HG03196 (cell line): Measurements from ENCODE around the gene GCN1.
"Not testable (repeated sequence)": the region's sequence is repeated elsewhere in the genome, so short reads cannot be mapped to it uniquely, and the experiment has no call there.

Source experiments
- ATAC-seq: cut with Tn5 transposase; IDR thresholded peaks from one replicate; pipeline ENCODE4 v1.9.1; 2021; ENCODE audit not compliant: unreplicated experiment

GCN1 gene

GRCh38 chr12:120215766-120216735, 21.5 kb upstream of the GCN1 start:
- ATAC-seq, result no peak

- no peak for ATAC-seq
These were observed 20.8 kb upstream of the GCN1 start for GRCh38 chr12:120215357-120215735.

- ATAC-seq, result no peak
These were observed 20.3 kb upstream of the GCN1 start for GRCh38 chr12:120214626-120215356.

DNA sequence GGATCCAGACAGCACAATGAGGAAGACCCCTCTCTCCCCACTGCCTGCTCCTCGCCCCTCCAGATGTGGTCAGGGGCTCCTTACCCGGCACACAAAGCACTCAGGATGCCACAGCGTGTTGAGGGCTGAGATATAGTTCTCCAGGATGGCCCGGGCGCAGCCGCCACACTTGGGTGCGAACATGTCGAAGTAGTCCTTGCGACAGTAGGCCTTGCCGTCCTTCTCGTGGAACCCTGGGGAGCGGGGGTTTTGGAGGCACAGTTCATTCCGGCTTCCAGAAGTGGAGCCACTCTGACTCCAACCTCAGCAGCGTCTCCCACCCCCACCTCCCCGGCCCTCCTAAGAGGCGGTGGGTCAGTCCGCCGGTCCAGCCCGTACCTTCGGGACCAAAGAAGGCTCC, 19.2 kb upstream of the GCN1 start:
- no peak for ATAC-seq

DNA sequence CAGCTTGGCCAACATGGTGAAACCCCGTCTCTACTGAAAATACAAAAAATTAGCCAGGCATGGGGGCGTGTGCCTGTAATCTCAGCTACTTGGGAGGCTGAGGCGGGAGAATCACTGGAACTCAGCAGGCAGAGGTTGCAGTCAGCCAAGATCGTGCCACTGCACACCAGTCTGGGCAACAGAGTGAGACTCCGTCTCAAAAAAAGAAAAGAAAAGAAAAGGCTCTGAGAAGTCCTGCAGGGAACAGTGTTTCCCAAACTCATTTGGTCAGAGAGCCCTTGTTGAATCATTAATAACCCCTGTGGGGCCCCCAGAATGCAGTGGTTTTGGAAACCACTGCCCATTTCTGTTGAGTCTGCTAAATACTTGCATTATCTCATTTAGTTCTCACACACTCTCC, 18.7 kb upstream of the GCN1 start:
- ATAC-seq, result not testable (repeated sequence)

GRCh38 chr12:120212301-120212700, 17.8 kb upstream of the GCN1 start:
- ATAC-seq, result no peak

GRCh38 chr12:120211904-120212283, 17.4 kb upstream of the GCN1 start:
- no peak for ATAC-seq

DNA sequence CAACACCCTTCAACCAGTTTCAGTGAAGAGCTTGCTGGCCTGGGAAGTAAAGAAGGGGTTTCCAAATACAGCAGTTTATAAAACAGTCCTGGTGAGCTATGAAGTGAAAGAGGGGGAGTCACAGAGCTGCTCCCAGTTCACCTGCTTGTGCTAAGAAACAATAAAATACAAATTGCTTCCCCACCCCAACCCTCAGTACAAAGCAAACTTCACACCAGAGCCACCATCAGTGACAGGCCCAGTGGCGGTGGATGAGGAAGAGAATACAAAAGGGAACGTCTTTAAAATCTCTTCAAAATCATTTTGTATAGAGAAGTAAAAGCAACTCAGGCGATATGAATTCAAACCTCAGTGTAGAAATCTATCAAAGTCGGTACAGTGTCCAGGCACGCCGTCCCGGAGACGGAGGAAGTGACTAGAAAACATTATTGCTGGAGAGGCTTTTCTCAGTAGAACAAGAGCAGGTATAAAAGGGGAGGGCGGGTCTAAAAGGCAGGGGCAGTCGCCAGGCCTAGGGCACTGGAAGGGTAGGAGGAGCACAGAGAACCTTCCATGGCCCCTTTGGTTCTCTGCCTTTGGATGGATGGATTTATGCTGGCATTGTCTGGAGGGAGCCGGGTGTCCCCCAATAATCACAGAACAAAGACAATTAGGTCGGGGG, 16.9 kb upstream of the GCN1 start:
- ATAC-seq, result no peak

- ATAC-seq, result no peak
These were observed 15.3 kb upstream of the GCN1 start for GRCh38 chr12:120209851-120210250.

- no peak for ATAC-seq
These were observed 12.7 kb upstream of the GCN1 start for GRCh38 chr12:120207227-120207626.

DNA sequence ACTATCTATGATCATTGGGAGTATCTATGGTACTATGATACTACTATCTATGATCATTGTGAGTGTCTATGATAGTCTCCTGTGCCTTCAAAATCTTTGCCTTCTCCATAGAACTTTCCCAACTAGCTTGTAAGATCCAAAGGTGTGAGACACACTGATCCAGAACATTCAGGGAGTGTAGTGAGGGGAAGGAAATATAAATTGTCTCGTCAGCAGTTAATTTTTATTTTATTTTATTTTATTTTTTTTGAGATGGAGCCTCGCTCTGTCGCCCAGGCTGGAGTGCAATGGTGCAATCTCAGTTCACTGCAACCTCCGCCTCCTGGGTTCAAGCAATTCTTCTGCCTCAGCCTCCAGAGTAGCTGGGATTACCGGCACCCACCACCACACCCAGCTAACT, 12.3 kb upstream of the GCN1 start:
- not testable (repeated sequence) for ATAC-seq

- ATAC-seq, result no peak
These were observed 11.7 kb upstream of the GCN1 start for GRCh38 chr12:120206228-120206627.

GRCh38 chr12:120204171-120204570, 9.7 kb upstream of the GCN1 start:
- no peak for ATAC-seq

- no peak for ATAC-seq
These were observed 5.9 kb upstream of the GCN1 start for GRCh38 chr12:120200364-120200800.

GRCh38 chr12:120199595-120200306, 5.2 kb upstream of the GCN1 start:
- ATAC-seq, result no peak

- ATAC-seq, result no peak
These were observed 4.5 kb upstream of the GCN1 start for GRCh38 chr12:120199025-120199424.

- no peak for ATAC-seq
These were observed 3.0 kb upstream of the GCN1 start for GRCh38 chr12:120197542-120197887.

- not testable (repeated sequence) for ATAC-seq
These were observed 2.5 kb upstream of the GCN1 start for GRCh38 chr12:120196817-120197541.

- ATAC-seq, result no peak
These were observed 1.8 kb upstream of the GCN1 start for GRCh38 chr12:120196363-120196762.

DNA sequence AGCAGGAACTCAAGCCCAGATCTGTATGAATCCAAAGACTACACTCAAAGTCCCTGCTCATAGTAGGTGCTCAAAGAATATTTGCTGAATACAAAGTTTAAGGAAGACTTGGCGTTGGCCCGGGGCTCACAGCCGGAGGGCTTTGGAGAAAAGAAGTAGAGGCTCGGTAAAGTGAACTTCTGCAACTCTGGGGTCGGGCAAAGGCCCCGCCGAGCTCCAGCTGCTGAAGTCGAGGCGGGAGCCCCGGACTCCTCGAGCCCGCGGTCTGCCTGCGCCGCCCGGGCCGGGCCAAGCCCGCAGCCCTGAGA, 335 bp downstream of the GCN1 start:
- ATAC-seq, result no peak

GRCh38 chr12:120193286-120193685, 1.2 kb downstream of the GCN1 start:
- not testable (repeated sequence) for ATAC-seq
